K562 (cell line): ENCODE data around the gene CHPF2. TPM values are rescaled to one million over a fixed set of nuclear protein-coding genes. Genes with fewer than 3 reads are reported as not detected.

ENCODE experiments used
- CHD1 ChIP-seq: fragments of 200-600 bp; sonication (generic); IDR thresholded peaks from one replicate; pipeline ENCODE4 v1.6.1; 2012; ENCODE audit warnings: mild to moderate bottlenecking, moderate library complexity, low read length, inconsistent platforms
- PHB ChIP-seq: fragments of 250-450 bp; sonication (Bioruptor Pico); IDR thresholded peaks from 2 replicates; pipeline ENCODE4 v1.5.0; 2021
- SMARCE1 ChIP-seq: fragments of 450-650 bp; IDR thresholded peaks from 2 replicates; pipeline ENCODE4 v1.7.1; 2016; ENCODE audit warnings: mild to moderate bottlenecking
- TOE1 ChIP-seq, 2 experiments: fragments of 450-650 bp in 1 of 2; sonication (generic) in 1 of 2; formaldehyde crosslinking in 1 of 2; IDR thresholded peaks; 2 replicates each; pipeline versions ENCODE4 v1.7.1 to v1.8.0; 2016 to 2022; ENCODE audit warnings: borderline replicate concordance in 2 of 2, mild to moderate bottlenecking in 2 of 2, antibody characterized with exemption in 1 of 2, inconsistent platforms in 1 of 2, low read depth in 1 of 2, missing genetic modification reagents in 1 of 2, moderate library complexity in 1 of 2
- polyA plus RNA-seq, 8 experiments: library from polyadenylated mRNA; depleted of rRNA in 4 of 8; stranded (reverse) in 5 of 8; unstranded in 3 of 8; fragments of >200 nt; fragmentation: Nextera tagmentation in 2 of 8; fragmentation: Illumina TruSeq in 1 of 8; extraction: Ambion mirVana in 2 of 8; extraction: Trizol in 1 of 8; gene quantifications; 2 replicates each; pipeline versions ENCODE4 v1.2.1 to v1.2.3, GENCODE V29; 2011 to 2014; ENCODE audit warnings: inconsistent platforms in 1 of 8, missing spikeins in 1 of 8
- total RNA-seq, 7 experiments: library from RNA; depleted of rRNA in 6 of 7; stranded (reverse); fragments of >200 nt in 6 of 7; fragmentation: Illumina TruSeq in 2 of 7; extraction: Trizol in 2 of 7; gene quantifications; 2 replicates each; pipeline versions ENCODE4 v1.2.1 to v1.2.3, GENCODE V29; 2011 to 2021; ENCODE audit warnings: low replicate concordance in 1 of 7
- TF ChIP-seq, protein P1 (sequence below): sonication (generic); formaldehyde crosslinking; IDR thresholded peaks from 2 replicates; pipeline ENCODE4 v1.8.0; 2023; ENCODE audit warnings: missing genetic modification reagents, mild to moderate bottlenecking, borderline replicate concordance
- TF ChIP-seq, protein P2 (sequence below): sonication (generic); formaldehyde crosslinking; IDR thresholded peaks from 2 replicates; pipeline ENCODE4 v1.8.1; 2023; ENCODE audit warnings: missing genetic modification reagents, mild to moderate bottlenecking, borderline replicate concordance
- TF ChIP-seq, protein P3 (sequence below): fragments of 150-350 bp; conservative IDR thresholded peaks from 2 replicates; pipeline ENCODE4 v1.6.1; 2014; ENCODE audit warnings: low read length
- TF ChIP-seq, protein P4 (sequence below): sonication (generic); formaldehyde crosslinking; IDR thresholded peaks from 2 replicates; pipeline ENCODE4 v1.4.0; 2020; ENCODE audit warnings: mild to moderate bottlenecking, missing genetic modification reagents
- TF ChIP-seq, protein P5 (sequence below): sonication (generic); formaldehyde crosslinking; IDR thresholded peaks from 2 replicates; pipeline ENCODE4 v1.8.0; 2023; ENCODE audit warnings: mild to moderate bottlenecking, missing genetic modification reagents

CHPF2 gene
- total and polyA plus RNA-seq, 9 of the 15 experiments (the other 6 are each of a cell fraction or from before 2014, with no cell fraction given): 0.08 to 32.8 (median 10.5) TPM

DNA sequence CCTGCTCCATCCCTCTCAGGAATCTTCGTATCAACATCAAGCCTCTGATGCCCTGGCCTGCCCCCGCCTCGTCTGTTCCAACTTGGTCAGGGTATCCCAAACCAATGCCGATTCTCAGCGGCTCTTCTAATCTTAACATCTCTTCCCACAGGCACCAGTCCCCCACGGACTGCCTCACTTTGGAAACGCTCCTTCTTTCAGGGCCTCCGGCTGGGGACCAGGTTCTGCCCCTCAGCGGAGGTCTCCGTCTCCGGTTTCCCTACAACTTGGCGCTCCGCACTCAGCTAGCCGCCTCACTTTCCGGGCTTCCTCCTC lies 5.8 kb upstream of the CHPF2 start (continued):
- TF ChIP-seq, protein P1, sequence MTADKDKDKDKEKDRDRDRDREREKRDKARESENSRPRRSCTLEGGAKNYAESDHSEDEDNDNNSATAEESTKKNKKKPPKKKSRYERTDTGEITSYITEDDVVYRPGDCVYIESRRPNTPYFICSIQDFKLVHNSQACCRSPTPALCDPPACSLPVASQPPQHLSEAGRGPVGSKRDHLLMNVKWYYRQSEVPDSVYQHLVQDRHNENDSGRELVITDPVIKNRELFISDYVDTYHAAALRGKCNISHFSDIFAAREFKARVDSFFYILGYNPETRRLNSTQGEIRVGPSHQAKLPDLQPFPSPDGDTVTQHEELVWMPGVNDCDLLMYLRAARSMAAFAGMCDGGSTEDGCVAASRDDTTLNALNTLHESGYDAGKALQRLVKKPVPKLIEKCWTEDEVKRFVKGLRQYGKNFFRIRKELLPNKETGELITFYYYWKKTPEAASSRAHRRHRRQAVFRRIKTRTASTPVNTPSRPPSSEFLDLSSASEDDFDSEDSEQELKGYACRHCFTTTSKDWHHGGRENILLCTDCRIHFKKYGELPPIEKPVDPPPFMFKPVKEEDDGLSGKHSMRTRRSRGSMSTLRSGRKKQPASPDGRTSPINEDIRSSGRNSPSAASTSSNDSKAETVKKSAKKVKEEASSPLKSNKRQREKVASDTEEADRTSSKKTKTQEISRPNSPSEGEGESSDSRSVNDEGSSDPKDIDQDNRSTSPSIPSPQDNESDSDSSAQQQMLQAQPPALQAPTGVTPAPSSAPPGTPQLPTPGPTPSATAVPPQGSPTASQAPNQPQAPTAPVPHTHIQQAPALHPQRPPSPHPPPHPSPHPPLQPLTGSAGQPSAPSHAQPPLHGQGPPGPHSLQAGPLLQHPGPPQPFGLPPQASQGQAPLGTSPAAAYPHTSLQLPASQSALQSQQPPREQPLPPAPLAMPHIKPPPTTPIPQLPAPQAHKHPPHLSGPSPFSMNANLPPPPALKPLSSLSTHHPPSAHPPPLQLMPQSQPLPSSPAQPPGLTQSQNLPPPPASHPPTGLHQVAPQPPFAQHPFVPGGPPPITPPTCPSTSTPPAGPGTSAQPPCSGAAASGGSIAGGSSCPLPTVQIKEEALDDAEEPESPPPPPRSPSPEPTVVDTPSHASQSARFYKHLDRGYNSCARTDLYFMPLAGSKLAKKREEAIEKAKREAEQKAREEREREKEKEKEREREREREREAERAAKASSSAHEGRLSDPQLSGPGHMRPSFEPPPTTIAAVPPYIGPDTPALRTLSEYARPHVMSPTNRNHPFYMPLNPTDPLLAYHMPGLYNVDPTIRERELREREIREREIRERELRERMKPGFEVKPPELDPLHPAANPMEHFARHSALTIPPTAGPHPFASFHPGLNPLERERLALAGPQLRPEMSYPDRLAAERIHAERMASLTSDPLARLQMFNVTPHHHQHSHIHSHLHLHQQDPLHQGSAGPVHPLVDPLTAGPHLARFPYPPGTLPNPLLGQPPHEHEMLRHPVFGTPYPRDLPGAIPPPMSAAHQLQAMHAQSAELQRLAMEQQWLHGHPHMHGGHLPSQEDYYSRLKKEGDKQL (CRISPR knock-in tag): 0 out of 2 replicates have a peak, but pooled peaks have one; percentile 85
- TF ChIP-seq PHB (no peak), SMARCE1 (0 out of 2 replicates have a peak, but pooled peaks have one; percentile 45), TOE1 (IDR thresholded peaks at IDR 0.05; ENCODE audit: borderline replicate concordance) (no peak), TOE1 (CRISPR knock-in tag; IDR thresholded peaks at IDR 0.05; ENCODE audit: borderline replicate concordance, low read depth) (0 out of 2 replicates have a peak, but pooled peaks have one; percentile 27), CHD1 (peak; percentile 49)
- TF ChIP-seq, protein P2, sequence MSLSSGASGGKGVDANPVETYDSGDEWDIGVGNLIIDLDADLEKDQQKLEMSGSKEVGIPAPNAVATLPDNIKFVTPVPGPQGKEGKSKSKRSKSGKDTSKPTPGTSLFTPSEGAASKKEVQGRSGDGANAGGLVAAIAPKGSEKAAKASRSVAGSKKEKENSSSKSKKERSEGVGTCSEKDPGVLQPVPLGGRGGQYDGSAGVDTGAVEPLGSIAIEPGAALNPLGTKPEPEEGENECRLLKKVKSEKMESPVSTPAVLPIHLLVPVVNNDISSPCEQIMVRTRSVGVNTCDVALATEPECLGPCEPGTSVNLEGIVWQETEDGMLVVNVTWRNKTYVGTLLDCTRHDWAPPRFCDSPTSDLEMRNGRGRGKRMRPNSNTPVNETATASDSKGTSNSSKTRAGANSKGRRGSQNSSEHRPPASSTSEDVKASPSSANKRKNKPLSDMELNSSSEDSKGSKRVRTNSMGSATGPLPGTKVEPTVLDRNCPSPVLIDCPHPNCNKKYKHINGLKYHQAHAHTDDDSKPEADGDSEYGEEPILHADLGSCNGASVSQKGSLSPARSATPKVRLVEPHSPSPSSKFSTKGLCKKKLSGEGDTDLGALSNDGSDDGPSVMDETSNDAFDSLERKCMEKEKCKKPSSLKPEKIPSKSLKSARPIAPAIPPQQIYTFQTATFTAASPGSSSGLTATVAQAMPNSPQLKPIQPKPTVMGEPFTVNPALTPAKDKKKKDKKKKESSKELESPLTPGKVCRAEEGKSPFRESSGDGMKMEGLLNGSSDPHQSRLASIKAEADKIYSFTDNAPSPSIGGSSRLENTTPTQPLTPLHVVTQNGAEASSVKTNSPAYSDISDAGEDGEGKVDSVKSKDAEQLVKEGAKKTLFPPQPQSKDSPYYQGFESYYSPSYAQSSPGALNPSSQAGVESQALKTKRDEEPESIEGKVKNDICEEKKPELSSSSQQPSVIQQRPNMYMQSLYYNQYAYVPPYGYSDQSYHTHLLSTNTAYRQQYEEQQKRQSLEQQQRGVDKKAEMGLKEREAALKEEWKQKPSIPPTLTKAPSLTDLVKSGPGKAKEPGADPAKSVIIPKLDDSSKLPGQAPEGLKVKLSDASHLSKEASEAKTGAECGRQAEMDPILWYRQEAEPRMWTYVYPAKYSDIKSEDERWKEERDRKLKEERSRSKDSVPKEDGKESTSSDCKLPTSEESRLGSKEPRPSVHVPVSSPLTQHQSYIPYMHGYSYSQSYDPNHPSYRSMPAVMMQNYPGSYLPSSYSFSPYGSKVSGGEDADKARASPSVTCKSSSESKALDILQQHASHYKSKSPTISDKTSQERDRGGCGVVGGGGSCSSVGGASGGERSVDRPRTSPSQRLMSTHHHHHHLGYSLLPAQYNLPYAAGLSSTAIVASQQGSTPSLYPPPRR (CRISPR knock-in tag): peak; percentile 33; the same call in 1 of the 2 replicates
- TF ChIP-seq, protein P3, sequence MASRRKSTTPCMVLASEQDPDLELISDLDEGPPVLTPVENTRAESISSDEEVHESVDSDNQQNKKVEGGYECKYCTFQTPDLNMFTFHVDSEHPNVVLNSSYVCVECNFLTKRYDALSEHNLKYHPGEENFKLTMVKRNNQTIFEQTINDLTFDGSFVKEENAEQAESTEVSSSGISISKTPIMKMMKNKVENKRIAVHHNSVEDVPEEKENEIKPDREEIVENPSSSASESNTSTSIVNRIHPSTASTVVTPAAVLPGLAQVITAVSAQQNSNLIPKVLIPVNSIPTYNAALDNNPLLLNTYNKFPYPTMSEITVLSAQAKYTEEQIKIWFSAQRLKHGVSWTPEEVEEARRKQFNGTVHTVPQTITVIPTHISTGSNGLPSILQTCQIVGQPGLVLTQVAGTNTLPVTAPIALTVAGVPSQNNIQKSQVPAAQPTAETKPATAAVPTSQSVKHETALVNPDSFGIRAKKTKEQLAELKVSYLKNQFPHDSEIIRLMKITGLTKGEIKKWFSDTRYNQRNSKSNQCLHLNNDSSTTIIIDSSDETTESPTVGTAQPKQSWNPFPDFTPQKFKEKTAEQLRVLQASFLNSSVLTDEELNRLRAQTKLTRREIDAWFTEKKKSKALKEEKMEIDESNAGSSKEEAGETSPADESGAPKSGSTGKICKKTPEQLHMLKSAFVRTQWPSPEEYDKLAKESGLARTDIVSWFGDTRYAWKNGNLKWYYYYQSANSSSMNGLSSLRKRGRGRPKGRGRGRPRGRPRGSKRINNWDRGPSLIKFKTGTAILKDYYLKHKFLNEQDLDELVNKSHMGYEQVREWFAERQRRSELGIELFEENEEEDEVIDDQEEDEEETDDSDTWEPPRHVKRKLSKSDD: no peak
- TF ChIP-seq, protein P4, sequence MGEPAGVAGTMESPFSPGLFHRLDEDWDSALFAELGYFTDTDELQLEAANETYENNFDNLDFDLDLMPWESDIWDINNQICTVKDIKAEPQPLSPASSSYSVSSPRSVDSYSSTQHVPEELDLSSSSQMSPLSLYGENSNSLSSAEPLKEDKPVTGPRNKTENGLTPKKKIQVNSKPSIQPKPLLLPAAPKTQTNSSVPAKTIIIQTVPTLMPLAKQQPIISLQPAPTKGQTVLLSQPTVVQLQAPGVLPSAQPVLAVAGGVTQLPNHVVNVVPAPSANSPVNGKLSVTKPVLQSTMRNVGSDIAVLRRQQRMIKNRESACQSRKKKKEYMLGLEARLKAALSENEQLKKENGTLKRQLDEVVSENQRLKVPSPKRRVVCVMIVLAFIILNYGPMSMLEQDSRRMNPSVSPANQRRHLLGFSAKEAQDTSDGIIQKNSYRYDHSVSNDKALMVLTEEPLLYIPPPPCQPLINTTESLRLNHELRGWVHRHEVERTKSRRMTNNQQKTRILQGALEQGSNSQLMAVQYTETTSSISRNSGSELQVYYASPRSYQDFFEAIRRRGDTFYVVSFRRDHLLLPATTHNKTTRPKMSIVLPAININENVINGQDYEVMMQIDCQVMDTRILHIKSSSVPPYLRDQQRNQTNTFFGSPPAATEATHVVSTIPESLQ: 0 out of 2 replicates have a peak, but pooled peaks have one; percentile 2
- TF ChIP-seq, protein P5, sequence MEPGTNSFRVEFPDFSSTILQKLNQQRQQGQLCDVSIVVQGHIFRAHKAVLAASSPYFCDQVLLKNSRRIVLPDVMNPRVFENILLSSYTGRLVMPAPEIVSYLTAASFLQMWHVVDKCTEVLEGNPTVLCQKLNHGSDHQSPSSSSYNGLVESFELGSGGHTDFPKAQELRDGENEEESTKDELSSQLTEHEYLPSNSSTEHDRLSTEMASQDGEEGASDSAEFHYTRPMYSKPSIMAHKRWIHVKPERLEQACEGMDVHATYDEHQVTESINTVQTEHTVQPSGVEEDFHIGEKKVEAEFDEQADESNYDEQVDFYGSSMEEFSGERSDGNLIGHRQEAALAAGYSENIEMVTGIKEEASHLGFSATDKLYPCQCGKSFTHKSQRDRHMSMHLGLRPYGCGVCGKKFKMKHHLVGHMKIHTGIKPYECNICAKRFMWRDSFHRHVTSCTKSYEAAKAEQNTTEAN (CRISPR knock-in tag): peak; percentile 69; the same call in 1 of the 2 replicates
